Loucy (cell line): Measurements from ENCODE around the gene TENM4.

ENCODE experiments used
- H2AFZ ChIP-seq: fragments of 200-600 bp; sonication (generic); 2 replicates; pipeline ENCODE4 v1.6.0; 2016; ENCODE audit warnings: antibody characterized with exemption, mild to moderate bottlenecking, low read length, moderate library complexity
- H3F3A ChIP-seq: fragments of 200-600 bp; 2 replicates; pipeline ENCODE4 v1.6.0; 2016; ENCODE audit warnings: antibody characterized with exemption, low read depth, mild to moderate bottlenecking
- H3K27me3 ChIP-seq: fragments of 200-600 bp; sonication (generic); 2 replicates; pipeline ENCODE4 v1.6.1; 2014; ENCODE audit warnings: low read length, mild to moderate bottlenecking; ENCODE audit not compliant: insufficient read depth, poor library complexity, severe bottlenecking
- H3K36me3 ChIP-seq: fragments of 200-600 bp; sonication (generic); 2 replicates; pipeline ENCODE4 v1.6.1; 2016; ENCODE audit warnings: low read length; ENCODE audit not compliant: insufficient read depth
- H3K4me1 ChIP-seq: fragments of 200-600 bp; sonication (generic); 2 replicates; pipeline ENCODE4 v1.5.1; 2014; ENCODE audit warnings: low read length, mild to moderate bottlenecking; ENCODE audit not compliant: insufficient read depth, poor library complexity, severe bottlenecking
- H3K4me2 ChIP-seq: fragments of 200-600 bp; sonication (generic); 2 replicates; pipeline ENCODE4 v1.6.0; 2014; ENCODE audit warnings: antibody characterized with exemption, low read length, low read depth, mild to moderate bottlenecking; ENCODE audit not compliant: poor library complexity, severe bottlenecking
- H3K4me3 ChIP-seq: fragments of 200-600 bp; sonication (generic); 2 replicates; pipeline ENCODE4 v1.5.1; 2014; ENCODE audit warnings: low read length, mild to moderate bottlenecking, mixed read lengths; ENCODE audit not compliant: poor library complexity, severe bottlenecking
- H3K79me2 ChIP-seq: fragments of 200-600 bp; sonication (generic); 2 replicates; pipeline ENCODE4 v1.6.1; 2014; ENCODE audit warnings: low read length; ENCODE audit not compliant: insufficient read depth
- H3K9ac ChIP-seq: fragments of 200-600 bp; sonication (generic); 2 replicates; pipeline ENCODE4 v1.6.0; 2014; ENCODE audit warnings: mild to moderate bottlenecking, low read depth, low read length, moderate library complexity; ENCODE audit not compliant: poor library complexity, severe bottlenecking
- H3K9me2 ChIP-seq: fragments of 200-600 bp; sonication (generic); replicated peaks from 2 replicates; pipeline ENCODE4 v1.6.1; 2016; ENCODE audit warnings: low read depth, low read length, mixed read lengths
- H3K9me3 ChIP-seq: fragments of 200-600 bp; sonication (generic); 2 replicates; pipeline ENCODE4 v1.6.1; 2014; ENCODE audit warnings: mild to moderate bottlenecking, antibody characterized with exemption, low read length, low read depth; ENCODE audit not compliant: insufficient read depth
- H4K20me1 ChIP-seq: fragments of 200-600 bp; sonication (generic); 2 replicates; pipeline ENCODE4 v1.6.0; 2014; ENCODE audit warnings: antibody characterized with exemption, low read length, mild to moderate bottlenecking; ENCODE audit not compliant: insufficient read depth, poor library complexity, severe bottlenecking
- CTCF ChIP-seq: fragments of 200-600 bp; sonication (generic); conservative IDR thresholded peaks from 2 replicates; pipeline ENCODE4 v1.5.1; 2014; ENCODE audit warnings: mild to moderate bottlenecking, antibody characterized with exemption, low read length
- EZH2phosphoT487 ChIP-seq: fragments of 200-600 bp; IDR thresholded peaks from 2 replicates; pipeline ENCODE4 v1.6.1; 2018; ENCODE audit warnings: antibody characterized with exemption, mild to moderate bottlenecking, moderate library complexity, borderline replicate concordance

TENM4 gene

GRCh38 chr11:79482800-79483199, 42.0 kb upstream of the TENM4 start:
- H3K4me2 ChIP-seq = no peak overlapping the region
- no peak overlapping the region for H3K9ac ChIP-seq
- H3K4me1 ChIP-seq = no peaks in the 10 kb centered on the region
- H4K20me1 ChIP-seq = no peaks in the 10 kb centered on the region
- no peaks in the 10 kb centered on the region for H3K27me3 ChIP-seq
- no peaks in the 10 kb centered on the region for H3K36me3 ChIP-seq
- H3K4me3 ChIP-seq = no peak overlapping the region
- TF ChIP-seq CTCF (no peak), EZH2phosphoT487 (no peak)
- H3K9me3 ChIP-seq = no peaks in the 10 kb centered on the region
- no peak overlapping the region for H2AFZ ChIP-seq
- H3K9me2 ChIP-seq = no peaks in the 10 kb centered on the region
- H3K79me2 ChIP-seq = no peaks in the 10 kb centered on the region
- no peaks in the 10 kb centered on the region for H3F3A ChIP-seq

- H3K36me3 ChIP-seq = no peaks in the 10 kb centered on the region
- H3K4me2 ChIP-seq = no peak overlapping the region
- no peaks in the 10 kb centered on the region for H4K20me1 ChIP-seq
- no peaks in the 10 kb centered on the region for H3K9me2 ChIP-seq
- no peaks in the 10 kb centered on the region for H3F3A ChIP-seq
- no peak overlapping the region for H3K4me3 ChIP-seq
- H2AFZ ChIP-seq = no peak overlapping the region
- TF ChIP-seq EZH2phosphoT487 (no peak), CTCF (no peak)
- H3K27me3 ChIP-seq = no peaks in the 10 kb centered on the region
- no peaks in the 10 kb centered on the region for H3K4me1 ChIP-seq
- no peaks in the 10 kb centered on the region for H3K9me3 ChIP-seq
- H3K9ac ChIP-seq = no peak overlapping the region
- H3K79me2 ChIP-seq = no peaks in the 10 kb centered on the region
These were observed 41.0 kb upstream of the TENM4 start for GRCh38 chr11:79481795-79482194.

- H3K79me2 ChIP-seq = no peaks in the 10 kb centered on the region
- no peaks in the 10 kb centered on the region for H3K9me2 ChIP-seq
- H3K4me3 ChIP-seq = no peak overlapping the region
- H3K36me3 ChIP-seq = no peaks in the 10 kb centered on the region
- TF ChIP-seq CTCF (no peak), EZH2phosphoT487 (no peak)
- H3K4me2 ChIP-seq = no peak overlapping the region
- H3K4me1 ChIP-seq = no peaks in the 10 kb centered on the region
- no peaks in the 10 kb centered on the region for H4K20me1 ChIP-seq
- H2AFZ ChIP-seq = no peak overlapping the region
- H3K9ac ChIP-seq = no peak overlapping the region
- no peaks in the 10 kb centered on the region for H3K27me3 ChIP-seq
- H3K9me3 ChIP-seq = no peaks in the 10 kb centered on the region
- H3F3A ChIP-seq = no peaks in the 10 kb centered on the region
These were observed 40.0 kb upstream of the TENM4 start for GRCh38 chr11:79480864-79481263.
